IPS DF 4.7 (cell line): ENCODE results near the gene PCK1.

Experiments
- DNase-seq: peaks from one replicate; pipeline ENCODE4 v3.0.0-alpha.2; 2013; ENCODE audit warnings: low spot score; ENCODE audit errors: extremely low read depth

PCK1 gene

DNA sequence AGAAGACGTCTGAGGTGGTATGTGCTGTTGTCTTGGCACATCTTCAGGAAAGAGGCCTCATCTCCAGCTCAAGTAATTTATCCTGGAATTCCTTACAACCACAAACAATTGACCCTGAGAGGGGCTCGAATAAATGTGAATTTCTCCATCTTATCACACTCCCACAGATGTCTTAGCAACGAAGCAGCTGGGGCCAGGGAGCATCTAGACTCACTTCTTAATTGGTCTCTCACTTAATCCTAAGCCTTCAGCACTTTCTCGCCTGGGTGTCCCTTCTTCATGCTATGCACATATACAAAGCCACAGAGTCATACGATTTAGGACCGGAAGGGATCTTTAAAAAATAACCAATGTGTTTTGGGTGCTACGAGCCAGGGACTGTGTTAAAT is 27.1 kb downstream of the PCK1 start:
- no peak for DNase-seq

DNA sequence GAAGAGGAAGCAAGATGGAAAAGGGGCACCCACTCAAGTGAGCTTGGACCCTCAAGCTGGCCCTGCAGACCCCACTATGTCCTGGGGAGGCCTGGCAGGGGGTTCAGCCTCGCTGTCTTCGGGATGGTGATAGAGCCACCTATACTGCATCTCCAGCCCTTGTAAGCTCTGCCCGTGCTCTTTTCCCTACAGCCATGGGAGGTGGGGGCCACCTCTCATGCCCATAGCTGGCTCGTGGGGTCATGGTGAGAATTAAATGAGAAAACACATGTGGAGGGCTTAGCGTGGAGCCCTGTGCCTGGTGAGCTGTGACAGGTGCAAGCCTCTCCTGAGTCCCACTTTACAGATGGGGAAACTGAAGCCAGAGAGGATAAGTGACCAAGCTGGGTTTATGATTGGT is 27.7 kb downstream of the PCK1 start:
- DNase-seq = no peak

DNA sequence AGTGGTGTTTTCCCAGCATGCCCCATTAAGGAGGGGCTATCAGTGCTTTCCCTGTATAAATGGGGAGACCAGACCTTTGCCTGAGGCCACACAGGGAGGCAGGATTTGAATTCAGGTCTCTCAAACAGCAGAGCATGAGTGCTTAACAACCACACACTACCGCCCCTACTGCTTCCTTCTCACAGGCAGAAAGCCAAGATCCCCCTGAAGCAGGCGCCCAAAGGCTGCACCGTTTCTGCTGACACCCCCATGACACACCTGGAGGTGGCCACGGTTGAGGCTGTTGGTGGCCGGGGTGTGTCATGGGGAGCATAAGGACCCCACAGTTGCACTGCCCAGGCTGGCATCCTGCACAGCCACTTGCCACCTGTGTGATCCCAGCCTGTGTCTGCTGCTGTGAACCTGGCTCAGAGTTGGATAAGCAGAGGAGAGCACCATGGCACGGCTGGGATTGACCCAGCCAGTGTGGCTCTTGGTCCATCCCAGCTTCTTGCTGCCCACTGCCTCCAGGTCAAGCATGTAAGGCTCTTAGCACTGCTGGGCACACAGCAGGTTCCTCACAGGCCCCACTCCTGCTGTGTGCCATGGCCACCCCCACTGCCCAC is 28.3 kb downstream of the PCK1 start:
- DNase-seq = no peak

DNA sequence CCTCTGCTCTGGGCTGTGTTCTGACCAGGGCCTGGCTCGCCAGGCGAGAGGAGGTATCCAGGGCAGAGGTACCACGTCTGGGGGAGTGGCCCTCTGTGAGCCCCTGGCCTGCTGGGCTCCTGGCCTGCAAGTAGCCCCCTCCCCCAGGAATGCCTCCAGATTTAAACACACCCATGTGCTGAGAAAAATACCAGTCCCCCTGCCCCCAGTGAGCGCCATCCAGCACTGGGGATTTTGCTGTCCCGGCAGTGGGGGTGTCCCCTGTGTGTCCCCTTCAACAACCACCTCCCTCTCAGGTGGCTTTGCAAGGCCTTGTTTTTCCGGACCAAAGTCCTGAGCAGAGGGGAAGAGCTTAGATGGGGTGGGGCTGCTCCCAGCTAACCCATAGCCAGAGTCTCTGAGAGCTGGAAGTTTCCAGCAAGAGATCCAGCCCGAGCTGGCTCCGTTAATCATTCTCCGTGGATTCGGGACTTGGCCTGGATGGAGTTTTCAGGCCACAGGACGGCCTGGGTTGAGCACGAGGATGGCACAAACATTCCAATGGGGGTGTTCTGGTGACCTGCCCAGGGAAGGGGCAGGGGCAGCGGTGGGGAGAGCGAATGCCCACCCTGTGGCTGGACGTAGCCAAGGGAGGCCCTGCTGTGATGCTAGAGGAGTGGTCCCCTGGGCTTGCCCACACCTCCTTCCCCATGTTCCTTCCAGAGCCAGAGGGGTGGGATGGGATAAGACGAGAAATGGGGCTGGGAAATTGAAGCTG is 29.0 kb downstream of the PCK1 start:
- DNase-seq = no peak

DNA sequence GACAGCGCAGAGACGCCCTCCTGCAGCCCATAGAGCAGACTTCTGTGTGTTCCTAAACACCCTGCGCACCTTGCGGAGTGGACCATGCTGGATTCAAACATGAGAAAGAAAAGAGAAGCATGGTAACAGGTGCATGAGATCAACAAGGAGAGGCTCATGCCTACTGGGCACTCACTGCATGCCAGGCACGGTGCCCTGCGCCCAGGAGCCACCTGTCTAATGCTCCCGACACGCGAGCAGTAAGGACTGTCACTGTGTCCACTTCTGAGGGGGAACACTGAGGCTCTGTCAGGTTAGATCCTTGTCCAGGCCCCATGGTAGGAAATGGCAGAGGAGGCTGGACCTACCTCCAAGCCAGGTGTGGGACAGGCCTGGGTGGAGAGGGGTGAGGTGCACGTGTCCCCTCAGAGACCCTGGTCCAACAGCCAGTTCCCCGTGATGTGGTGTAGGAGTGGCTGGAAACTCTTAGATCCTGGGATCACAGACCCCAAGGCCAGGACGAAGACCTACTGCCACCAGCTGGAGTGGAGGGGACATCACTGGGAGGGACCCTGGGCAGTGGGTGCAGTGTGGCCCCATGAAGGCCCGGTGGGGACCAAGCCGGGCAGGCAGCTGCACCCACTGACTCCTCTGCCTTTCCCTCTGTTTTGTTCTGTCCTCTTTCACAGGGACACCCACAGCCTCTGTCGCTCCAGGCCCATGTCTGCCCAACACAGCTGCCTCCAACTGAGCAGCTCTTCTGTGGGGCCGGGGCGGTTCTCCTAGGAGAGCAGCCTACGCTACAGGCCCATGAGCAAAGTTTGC is 29.8 kb downstream of the PCK1 start:
- no peak for DNase-seq

DNA sequence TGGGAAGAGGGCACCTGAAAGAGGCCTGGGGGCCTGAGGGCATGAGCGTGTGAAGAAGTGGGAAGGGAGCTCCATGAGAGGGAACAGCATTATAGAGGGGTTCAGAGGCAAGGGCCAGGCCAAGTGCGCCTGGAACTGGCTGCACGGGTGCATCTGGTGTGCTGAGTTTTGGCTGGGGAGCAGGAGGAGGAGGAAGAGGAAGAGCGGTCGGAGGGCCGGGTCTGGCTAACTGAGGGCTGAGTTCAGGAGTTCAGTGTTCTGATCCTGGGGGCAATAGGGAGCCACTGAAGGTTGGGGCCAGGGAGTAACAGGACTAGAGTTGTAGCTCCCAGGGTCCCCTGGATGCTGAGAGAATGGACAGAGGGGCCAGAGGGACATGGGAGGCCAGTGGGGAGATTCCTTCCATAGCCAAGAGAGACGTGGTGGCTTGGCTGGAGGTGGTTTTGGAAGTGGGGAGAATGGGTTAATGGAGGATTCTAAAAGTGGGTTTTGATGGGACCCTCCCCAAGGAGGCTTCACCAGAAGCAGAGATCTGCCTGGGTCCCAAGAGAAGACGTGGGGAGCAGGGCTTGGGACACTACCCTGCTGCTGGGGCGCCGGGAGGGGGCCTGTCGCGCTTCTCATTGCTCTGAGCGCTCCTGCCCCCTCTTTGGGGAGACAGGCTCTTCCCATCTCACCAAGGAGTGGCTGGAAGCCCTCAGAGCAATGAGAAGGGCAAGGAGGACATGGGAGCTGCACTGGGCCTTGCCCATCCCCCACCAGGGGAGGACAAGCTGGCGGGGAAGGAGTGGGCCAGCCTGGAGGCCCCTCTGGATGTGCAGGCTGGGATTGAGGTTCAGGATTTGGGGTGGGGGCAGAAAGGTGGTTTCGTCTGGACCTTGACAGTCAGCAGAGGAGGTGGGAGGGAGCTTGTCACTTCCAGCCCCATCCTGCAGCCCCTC is 30.6 kb downstream of the PCK1 start:
- no peak for DNase-seq

DNA sequence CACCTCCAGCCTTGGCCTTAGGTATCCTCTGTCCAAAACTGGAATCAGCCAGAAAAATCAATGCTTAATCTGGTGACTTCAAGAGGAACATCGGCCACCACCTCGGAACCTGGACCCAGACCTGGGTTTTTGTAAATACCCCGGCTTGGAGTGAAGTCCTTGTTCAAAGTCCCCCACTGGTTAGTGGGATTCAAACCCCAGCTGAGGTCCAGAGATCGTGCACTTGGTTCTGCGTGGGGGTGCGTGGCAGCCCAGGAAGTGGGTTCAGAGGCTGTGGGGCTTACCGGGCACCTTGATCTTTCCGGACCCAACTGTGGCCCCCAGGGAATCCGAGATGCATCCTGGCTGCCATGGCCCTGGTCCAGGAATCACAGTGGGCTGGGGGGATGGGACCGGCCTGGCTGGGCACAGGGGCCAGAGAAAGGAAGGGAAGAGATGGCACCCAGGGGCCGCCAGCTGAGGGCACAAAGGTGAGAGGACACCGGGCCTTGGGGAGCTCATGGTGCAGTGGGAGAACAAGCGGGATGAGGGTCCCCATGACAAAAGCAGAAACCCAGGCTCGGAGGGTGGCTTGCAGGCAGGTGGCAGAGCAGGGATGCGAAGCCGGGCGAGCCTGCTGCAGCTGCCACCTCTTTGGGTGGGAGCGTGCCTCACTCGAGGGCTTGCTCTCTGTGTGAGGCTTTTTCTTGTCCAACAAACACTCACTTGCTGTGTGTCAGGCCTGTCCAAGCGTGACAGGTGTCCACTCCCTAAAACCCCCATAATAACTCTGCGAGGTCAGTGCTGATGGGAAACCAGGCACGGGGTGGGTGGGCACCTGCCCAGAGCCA is 31.6 kb downstream of the PCK1 start:
- DNase-seq = no peak

DNA sequence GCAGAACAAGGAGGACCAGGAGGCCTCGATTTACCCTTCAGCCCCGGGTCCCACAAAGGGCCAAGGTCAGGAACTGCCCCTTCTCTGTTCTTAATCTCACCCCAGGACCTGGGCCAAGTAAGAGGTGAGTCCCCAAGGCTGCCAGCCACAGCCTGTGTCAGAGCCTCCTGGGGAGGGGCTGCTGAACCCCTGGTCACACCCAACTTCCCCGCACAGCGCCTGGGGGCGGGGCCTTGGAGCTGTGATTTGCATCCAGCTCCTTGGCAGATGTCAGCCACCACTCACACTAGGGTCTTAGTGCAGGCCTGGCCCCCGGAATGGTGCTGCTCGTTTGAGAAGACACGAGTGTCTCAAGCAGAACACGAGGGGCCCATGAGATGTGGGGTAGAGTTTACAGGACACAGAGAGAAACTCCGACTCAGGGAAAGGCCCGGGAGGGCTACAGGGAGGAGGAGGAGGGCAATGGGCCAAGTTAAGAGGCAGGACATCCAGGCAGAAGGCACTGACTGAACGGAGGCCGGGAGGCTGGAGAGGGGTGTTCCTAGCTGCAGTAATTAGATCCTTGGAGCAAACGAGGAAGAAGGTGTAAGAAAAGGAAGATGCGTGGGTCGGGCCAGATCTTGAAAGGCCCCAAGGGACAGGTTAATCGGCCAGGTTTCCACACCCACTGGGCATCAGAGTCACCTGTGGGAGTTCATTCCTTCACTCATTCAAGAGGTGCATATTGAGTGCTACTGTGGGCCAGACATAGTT is 32.4 kb downstream of the PCK1 start:
- no peak for DNase-seq

DNA sequence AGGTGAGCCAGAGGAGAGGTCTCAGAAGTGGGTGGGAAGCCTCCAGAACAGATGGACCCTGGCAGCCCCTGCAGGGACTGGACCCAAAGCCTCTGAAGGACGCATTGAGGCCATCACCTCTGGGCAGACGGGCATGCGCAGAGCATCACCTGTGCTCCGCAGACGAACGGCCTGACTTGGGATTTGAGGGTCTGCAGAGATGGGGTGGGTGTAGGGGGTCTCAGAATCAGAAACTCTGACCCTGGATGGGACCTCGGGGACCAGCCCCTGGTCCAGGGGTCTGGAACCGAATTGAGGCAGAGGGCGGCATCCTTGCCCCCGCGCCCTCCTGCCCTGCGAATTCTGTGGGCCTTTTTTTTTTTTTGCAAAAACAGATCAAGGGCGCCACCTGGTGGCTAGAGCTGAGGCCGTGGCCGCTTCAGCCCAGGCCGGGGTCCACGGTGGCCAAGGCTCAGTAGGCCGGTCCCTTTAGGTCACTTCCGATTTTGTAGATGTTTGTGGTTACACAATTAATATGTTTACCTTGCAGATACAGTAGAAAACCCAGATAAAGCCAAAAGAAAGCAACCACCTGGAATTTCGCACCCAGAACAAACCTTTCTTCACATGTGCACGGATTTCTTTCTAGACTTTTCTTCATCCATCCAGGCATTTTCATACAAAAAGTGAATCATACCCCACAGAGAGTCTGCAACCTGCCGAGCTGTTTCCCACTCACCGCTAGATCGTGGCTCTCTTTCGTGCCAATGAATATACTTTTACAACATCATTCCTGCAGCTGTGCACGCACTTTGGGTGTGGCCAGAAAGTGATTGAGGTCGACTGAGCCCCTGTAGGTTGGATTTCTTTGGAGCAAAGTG is 33.4 kb downstream of the PCK1 start:
- no peak for DNase-seq

DNA sequence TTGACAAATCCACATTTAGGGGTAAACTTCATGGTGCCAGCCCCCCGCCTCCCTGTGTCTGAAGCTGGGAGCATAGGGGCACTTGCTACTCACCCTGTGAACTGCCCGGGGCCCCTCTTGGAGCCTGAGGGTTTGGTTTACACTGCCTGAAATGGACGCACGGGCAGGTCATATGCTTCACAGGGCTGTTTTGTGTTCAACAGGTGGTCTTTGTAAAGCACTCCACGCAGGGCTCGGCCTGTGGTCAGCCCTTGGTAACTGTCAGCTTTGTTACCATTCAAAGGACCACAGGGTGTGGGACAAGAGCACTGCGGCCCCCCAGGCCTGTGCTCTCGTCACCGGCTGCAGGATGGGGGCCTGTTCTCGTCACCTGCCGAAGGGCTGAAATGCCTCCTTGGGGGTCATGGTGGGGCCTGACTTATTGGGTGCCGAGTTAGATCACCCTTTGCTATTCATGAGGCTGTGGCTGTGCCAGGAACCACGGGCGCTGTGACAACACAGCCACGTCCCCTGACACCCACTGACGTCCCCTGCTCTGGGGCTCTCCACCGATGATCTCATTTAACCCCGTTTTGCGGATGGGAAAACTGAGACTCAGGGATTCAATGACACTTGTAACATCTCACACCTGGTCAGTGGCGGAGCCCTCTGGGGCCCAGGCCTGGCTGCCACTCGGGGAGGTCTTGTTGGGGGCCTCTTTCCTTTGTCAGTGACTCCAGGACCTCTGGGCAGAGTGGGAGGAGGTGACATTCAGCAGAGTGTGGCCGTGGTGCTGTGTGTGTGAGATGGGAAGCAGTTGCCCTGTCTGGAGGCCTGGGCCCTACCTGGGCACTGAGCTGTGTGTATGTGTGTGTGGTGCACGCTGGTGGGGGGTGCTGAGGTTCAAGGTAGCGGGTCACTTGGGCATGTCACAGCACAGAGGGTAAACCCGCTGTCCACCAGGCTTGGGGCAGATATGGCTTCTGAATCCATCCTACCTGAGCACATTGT is 34.4 kb downstream of the PCK1 start:
- no peak for DNase-seq

DNA sequence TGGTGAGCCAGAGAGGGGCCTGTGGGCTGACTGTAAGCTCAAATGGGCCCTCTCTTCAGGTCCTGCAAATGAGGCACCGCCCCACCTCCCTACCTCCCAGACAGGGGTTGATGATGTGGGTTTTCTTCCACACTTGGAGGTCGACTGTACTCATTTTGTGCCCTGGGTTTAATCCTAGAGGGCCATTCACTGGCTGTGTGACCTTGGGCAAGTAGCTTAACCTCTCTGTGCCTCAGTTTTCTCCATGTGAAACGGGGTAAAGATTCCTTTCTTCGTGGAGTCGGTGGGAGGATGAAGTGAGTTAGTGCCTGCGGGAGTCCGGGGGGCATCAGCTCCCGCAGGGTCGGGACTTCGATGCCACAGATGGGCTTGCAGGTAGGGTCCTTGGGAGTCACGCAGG is 35.4 kb downstream of the PCK1 start:
- DNase-seq = no peak

DNA sequence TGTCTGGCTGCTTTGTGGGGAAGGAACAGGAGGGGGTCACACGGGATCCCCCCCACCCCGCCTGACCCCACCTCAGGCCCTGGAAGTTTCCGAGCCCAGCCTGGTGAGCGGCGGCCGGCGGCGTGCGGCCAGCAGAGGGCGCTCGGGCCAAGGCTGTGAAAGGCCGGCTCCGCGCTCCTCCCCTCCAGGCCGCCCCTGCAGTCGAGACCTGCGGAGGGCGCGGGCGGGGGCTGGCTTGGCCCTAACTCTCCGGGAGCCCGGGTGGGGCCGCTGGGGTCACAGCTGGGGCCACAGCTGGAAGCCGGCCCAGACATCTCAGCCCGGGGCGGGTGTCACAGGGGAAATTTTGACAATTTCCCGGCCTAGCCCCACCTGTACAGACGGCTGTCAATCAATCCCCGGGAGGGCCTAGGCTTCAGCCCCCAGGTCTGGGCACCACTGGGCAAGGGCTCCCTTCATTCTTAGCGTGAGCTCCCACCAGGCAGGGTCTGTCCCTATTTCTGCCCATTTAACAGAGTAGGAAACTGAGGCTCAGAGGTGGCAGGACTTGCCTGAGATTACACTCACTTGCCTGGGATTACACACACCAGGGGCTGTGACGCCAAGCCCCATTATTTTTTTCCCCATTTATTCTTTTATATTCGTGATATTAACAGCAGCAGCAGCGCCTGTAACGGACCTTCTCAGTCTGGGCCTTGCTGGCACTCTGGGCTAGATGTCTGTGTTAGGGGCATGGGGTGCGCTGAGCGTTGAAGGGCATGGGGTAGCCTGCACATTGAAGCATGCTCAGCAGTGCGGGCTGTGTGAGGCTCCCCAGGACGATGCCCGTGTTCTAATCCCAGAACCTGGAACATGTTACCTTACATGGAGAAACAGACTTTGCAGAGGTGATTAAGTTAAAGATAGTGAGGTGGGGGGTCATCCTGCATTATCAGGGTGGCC is 36.4 kb downstream of the PCK1 start:
- DNase-seq = no peak

DNA sequence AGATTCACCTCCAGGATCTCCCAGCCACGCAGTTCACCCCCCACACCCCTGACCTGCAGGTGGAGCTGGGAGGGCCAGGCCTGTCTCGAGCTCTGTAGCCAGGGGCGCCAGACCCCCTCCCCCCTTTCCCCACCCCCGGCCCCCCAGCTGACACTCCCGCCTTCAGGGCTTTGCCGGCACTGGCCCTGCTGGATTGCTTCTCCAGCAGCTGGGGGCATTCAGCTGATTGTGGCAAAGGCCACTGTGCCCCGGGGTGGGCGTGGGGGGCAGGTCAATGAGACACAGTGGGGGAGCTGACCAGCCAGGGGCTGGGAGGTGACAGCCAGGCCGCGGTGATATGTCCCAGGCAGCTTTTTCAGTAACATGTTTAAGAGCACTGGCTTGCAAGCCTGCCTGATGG is 37.1 kb downstream of the PCK1 start:
- no peak for DNase-seq

DNA sequence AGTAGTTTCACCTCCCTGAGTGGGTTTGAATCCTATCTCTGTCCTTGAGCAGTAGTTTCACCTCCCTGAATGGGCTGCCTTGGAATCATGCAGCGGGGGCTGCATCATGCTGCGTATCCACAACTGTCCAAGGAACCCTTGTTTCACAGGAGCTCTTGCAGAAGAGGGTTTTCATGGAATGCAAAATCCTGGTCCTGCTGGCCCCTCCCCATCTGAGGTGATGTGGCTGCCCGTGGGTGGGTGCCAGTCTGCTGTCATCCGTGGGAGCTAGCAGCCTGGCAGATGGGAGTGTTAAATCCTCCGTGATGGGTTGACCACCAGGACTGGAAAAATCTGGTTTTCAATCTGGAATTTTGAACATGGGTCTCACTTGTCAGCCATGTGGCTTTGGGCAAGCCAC is 37.6 kb downstream of the PCK1 start:
- no peak for DNase-seq

DNA sequence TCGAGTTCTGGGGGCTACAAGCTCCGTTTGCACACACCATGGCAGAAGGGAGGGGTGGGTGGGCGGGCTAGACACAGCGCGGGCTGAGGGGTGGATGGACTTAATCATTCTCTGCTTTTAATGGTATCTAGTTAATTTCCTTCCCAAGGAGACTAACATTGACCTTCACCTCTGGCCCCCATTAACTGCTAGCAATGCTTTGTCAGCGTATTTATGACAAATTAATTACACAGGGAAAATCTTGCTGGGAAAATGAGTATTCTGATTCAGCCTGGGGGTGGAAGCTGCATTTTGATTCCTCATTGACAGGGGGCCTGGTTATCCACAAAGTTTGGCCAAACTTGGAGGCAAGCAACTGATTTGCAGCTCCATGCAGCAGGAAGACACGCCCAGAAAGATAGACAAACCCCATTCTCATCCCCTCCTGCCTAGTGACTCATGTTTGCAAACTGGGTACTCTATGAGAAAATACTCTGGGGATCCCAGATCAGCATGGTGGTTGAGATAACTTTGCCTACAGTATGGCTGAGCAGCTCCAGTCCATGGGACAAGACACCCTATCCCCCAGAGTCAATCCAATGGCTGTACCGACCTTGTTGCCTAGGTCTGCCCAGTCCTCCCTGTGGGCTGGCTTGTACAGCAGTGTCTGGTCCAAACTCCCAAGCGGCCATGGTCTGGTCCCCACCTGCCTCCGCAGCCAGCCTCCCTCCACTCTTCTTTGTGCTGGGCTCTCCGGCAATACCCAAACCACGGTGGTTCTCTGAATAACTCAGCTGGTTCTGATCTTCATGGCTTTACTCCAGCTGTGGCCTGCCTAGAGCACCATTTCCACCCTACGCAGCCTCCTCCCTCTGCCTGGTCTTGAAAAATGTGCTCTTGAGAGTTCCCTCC is 39.7 kb downstream of the PCK1 start:
- DNase-seq = no peak

DNA sequence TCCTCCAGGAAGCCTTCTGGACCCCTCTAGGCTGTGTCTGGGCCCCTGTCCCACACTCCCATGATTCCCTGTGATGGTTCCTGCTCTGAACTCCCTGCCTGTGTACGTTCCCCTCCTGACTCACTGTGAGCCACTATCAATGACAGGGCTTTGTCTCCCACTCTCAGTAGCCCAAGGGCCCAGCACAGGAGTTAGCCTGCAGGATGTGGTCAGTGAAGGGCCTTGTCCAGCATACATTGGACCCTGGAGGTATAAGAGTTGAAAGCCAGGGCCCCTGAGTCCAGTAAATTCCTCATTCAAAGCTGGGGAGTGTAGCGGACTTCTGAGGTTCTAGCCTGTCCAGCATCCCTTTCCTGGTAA is 40.3 kb downstream of the PCK1 start:
- DNase-seq = no peak
